Muscle of arm (tissue), 12 donors: ENCODE results near the gene MRTFA. TPM values are rescaled to one million over a fixed set of nuclear protein-coding genes. Genes with fewer than 3 reads are reported as not detected.

Source experiments
- DNase-seq: peaks from one replicate; pipeline ENCODE4 v3.0.0-alpha.2; 2013
- polyA plus RNA-seq, 12 donors: library from polyadenylated mRNA; unstranded; fragments of 120-200 nt; gene quantifications; one replicate each; pipeline ENCODE4 v1.2.1, GENCODE V29; 2013; ENCODE audit not compliant: insufficient read length in 12 of 12

Gene MRTFA
- polyA plus RNA-seq, 12 donors = 19.0 to 35.7 (median 23.5) TPM; not detected in 1

GRCh38 chr22:40413873-40414272 is 222.6 kb downstream of the MRTFA start:
- no peak for DNase-seq

GRCh38 chr22:40412441-40412840 is 224.1 kb downstream of the MRTFA start:
- no peak for DNase-seq

- no peak for DNase-seq
These were observed 225.0 kb downstream of the MRTFA start for GRCh38 chr22:40411506-40411861.

GRCh38 chr22:40410731-40411505 is 225.6 kb downstream of the MRTFA start:
- DNase-seq = no peak

- no peak for DNase-seq
These were observed 226.2 kb downstream of the MRTFA start for GRCh38 chr22:40410272-40410671.

GRCh38 chr22:40409613-40410113 is 226.9 kb downstream of the MRTFA start:
- no peak for DNase-seq

GRCh38 chr22:40408718-40409612 is 227.6 kb downstream of the MRTFA start:
- DNase-seq = no peak

- no peak for DNase-seq
These were observed 228.4 kb downstream of the MRTFA start for GRCh38 chr22:40407831-40408717.

GRCh38 chr22:40407021-40407761 is 229.3 kb downstream of the MRTFA start:
- no peak for DNase-seq

- DNase-seq = no peak
These were observed 230.2 kb downstream of the MRTFA start for GRCh38 chr22:40406063-40406890.

- DNase-seq = no peak
These were observed 231.1 kb downstream of the MRTFA start for GRCh38 chr22:40405178-40406062.

GRCh38 chr22:40404251-40405177 is 232.0 kb downstream of the MRTFA start:
- DNase-seq = no peak

GRCh38 chr22:40403651-40404050 is 232.9 kb downstream of the MRTFA start:
- DNase-seq = no peak

- DNase-seq = no peak
These were observed 233.4 kb downstream of the MRTFA start for GRCh38 chr22:40403141-40403540.

GRCh38 chr22:40401981-40402406 is 234.5 kb downstream of the MRTFA start:
- DNase-seq = no peak

GRCh38 chr22:40401532-40401931 is 235.0 kb downstream of the MRTFA start:
- no peak for DNase-seq

- DNase-seq = no peak
These were observed 236.4 kb downstream of the MRTFA start for GRCh38 chr22:40400159-40400558.

- no peak for DNase-seq
These were observed 236.9 kb downstream of the MRTFA start for GRCh38 chr22:40399621-40400020.
